GM19025 (cell line): ENCODE results near the gene GJC2.

Experiments used
- ATAC-seq: cut with Tn5 transposase; IDR thresholded peaks from one replicate; pipeline ENCODE4 v1.9.1; 2021; ENCODE audit warnings: mild to moderate bottlenecking, low read depth, moderate library complexity; ENCODE audit not compliant: unreplicated experiment

GJC2 gene

DNA sequence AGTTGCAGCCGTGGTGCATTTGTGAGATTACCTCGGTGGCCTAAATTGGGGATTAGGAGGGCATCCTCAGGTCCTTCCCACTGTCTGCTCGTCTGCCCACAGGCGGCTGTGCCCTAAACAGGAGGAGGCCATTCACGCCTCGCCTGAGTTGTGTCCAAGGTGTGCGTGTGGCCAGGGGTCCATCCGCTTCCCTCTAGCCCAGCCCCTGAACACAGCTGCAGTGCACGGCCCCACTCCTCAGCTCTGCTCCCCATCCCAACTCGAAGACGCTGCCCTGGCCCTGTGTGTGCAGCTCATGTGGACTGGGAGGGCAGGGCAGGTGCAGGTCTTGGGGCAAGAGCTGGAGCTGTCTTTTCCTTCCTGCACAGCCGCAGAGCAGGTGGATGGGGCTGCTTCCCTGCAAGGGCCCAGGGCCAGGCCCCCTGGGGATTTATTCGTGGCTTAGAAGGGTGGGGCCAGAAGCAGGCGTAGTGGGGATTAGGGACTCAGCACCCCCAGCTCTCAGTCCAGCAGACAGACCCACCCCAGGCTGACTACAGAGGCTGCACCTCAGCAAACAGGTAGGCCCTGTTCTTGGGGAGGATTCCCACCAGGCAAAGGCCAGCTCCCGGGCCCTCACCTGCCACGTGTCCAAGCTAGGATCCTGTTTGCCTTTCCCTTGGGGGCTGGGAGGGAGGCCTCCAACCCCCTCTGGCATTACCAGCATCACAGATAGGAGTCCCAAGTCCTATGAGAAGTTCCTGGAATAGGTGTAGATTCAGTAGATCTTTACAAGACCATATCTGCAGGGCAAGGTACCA, 5.3 kb upstream of the GJC2 start:
- no peak for ATAC-seq

GRCh38 chr1:228144993-228145343, 4.8 kb upstream of the GJC2 start:
- no peak for ATAC-seq

DNA sequence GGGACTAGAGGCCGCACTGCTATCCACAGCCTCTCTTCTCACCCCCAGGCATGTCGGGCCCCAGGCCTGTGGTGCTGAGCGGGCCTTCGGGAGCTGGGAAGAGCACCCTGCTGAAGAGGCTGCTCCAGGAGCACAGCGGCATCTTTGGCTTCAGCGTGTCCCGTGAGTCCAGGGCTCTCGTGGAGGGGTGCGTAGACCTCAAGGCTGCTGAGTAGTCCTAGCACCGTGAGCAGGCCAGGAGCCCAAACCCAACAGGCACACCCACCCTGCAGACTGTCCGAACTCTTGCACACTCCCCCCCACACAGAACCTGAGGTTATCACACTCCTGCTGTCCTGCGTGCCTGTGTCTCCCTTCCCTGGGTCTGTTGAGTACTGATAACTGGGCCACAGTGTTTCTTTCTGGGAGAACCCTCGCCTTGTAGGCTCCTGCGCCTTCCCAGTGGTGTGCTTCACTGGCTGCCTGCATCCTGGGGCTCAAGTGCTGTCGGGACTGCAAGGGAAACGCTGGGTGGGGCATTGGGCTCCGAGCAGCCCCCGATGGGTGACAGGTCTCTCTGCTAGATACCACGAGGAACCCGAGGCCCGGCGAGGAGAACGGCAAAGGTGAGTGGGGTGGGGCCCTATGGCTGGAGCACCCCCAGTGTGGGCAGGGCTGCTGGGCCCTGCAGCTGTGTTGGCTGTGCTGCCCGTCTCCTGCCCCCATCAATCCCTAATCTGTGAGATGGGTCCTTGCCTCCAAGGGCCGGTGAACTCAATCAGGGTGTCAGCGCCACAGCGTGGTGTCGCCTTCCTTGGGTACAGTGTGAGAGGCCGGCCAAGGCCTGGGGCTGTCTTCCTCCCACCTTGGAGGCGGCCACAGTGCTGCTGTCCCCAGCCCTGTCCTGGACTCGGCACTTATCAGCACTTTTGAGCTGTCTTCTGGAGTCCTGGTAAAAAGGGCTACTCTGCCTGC, 4.0 kb upstream of the GJC2 start:
- no peak for ATAC-seq

DNA sequence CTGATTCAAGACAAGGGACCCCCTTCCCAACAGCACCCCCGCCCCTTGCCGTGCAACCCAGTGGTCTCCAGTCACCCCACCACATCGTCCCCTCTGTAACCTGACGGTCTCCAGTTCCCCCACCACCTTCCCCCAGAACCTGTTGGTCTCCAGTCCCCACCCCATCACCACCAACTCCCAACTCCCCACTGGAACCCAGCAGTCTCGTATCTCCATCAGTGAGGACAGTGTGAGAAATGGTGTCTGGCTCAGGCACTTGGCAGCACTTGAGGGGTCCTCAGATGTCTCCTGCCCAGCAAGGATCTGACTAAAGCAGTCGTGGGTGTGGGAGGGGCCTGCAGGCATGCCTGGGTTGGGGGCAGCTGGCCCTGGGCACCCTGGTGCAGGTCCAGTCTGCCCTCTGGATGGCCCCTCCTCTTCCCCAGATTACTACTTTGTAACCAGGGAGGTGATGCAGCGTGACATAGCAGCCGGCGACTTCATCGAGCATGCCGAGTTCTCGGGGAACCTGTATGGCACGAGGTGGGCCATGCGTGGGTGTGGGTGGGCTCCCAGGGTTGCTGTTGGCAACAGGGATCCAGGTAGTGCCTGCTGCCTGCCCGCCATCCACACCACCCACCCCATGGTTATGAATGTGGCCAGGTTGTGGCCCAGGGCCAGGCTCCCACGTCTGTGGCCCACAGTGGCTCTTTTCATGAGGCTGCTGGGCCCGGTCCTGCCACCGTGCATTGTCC, 3.1 kb upstream of the GJC2 start:
- ATAC-seq, result no peak

- ATAC-seq, result no peak
Observed at GRCh38 chr1:228147151-228147693, 2.5 kb upstream of the GJC2 start.

DNA sequence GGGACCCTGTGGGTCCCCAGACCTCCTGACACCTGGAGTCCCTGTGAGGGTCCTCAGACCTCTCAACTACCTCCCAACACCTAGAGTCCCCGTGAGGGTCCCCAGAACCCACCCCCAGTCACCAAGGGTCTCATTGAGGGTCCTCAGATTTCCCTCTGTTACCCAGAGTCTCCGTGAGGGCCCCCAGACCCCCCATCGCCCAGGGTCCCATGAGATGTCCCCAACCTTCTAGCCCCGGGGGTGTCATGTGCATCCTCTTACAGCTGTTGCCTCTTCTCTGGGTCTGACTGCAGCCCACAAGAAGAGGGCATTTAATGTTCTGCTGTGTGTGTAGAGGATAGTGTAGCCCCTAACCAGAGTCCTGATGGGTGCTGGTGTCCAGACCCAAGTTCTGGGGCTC, 2.0 kb upstream of the GJC2 start:
- ATAC-seq, result no peak

DNA sequence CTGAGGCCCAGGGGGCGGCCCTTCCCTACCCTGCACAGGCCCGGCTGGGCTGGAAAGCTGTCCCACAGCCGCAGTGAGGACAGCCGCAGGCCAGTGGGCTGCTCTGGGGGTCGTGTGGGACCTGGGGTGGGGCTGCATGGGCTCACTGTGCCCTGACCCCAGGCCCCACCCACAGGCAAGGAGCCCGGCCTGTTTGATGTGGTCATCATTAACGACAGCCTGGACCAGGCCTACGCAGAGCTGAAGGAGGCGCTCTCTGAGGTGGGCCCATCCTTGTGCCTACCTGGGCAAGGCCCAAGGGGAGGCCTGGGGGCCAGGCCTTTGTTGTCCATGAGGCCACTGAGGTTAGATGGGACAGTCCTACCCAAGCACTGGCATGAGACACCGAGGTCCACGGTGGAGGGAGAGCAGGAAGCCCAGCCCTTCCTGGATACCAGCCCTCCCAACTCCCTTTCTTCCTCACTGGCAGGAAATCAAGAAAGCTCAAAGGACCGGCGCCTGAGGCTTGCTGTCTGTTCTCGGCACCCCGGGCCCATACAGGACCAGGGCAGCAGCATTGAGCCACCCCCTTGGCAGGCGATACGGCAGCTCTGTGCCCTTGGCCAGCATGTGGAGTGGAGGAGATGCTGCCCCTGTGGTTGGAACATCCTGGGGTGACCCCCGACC, 1.4 kb upstream of the GJC2 start:
- ATAC-seq, result no peak

- no peak for ATAC-seq
Observed at GRCh38 chr1:228148935-228149405, 760 bp upstream of the GJC2 start.

DNA sequence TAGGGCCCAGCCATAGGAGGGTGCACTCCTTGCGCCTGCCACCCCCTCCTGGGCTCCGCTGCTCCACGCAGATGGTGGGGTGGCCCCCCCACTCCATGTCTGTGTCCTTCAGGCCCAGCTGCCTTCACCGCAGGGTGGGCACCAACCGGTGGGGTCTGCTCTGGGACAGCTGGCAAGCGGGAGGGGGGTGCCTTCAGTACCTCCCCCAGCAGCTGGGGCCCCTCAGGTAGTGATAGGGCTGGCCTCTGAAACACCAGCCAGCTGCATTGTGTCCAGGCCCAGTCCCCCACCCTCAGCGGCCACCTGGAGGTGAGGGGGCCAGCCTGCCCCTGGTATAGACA, 360 bp downstream of the GJC2 start:
- ATAC-seq, result no peak

- ATAC-seq, result no peak
Observed at GRCh38 chr1:228150461-228151179, 890 bp downstream of the GJC2 start.

- ATAC-seq, result no peak
Observed at GRCh38 chr1:228151180-228151925, 1.6 kb downstream of the GJC2 start.

DNA sequence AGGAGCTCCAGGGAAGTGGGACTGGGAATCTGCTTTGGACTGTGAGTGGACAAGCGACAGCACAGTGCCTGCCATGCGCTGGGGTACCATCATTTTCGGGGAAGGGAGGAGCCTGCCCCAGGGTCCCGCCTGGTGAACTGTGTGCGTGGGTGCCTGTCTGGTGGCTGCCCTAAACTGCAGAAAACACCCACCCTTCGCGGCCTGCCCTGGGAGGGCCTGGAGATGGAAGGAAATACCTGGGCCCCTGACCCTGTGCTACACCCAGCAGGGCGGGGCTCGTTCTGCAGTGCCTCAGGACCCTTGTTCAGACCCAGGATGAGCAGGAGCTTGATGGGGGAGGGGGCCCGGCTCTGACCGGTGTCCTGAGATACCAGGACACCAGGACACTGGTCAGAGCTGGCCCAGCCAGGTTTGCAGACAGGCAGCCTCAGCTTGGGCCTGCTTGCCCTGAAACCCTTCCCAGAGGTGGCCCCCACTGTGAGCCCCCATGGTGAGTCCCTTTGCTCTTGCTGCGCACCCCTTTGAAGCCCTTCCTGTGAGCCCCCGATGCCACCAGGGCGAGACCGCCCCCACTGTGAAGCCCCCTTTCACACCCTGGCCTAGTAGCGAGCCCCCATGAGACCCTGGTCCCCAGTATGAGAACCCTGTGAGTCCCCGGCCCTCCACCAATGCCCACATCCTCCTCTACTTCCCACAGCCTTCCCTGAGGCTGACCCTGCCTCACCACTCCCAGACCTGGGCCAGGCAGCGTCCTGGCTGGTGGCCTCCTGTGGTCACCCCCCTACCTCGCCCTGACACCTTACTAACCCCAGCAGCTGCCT, 2.6 kb downstream of the GJC2 start:
- ATAC-seq, result no peak

GRCh38 chr1:228152918-228153258, 3.2 kb downstream of the GJC2 start:
- no peak for ATAC-seq

- ATAC-seq, result no peak
Observed at GRCh38 chr1:228154021-228154669, 4.4 kb downstream of the GJC2 start.

DNA sequence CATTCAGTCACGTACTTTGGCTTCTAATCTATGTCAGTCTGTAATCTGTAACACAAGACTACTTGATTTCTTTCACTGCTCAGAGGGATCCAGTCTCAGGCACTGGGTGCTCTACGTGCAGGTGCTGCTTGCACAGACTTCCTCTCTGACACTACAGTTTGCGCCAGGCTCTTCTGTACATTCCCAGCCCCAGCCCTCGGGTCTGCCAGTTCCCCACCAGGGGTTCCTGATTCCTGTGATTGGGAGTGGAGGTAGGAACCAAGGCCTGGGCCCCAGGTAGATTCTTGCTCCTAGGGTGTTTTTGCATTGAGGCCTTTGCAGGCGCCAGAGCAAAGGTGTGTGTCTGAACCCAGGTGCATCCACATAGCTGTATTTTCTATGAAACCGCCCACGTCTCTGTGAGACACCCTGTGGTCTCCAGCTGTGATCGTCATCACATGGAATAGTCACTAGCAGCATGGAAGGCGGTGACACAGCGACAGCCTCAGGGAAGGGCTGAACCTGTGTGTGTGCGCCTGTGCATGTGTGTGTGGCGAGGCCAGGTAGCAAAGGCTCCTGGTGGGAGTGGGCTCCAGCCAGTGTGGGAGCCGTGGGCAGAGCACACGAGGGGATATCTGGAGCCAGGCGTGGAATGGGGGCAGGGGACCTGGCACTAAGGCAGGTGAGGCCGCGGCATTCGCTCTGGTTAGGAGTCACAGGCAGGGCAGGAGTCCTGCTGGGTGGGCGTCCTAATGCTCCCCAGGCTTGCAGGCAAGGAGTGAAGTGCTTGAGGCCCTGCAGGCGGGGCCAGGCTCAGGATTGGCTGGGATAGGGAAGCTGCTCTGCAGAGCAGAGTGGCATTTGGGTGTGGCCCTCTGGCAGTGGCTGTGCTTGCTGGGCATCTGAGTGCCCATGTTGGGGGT, 5.2 kb downstream of the GJC2 start:
- no peak for ATAC-seq

DNA sequence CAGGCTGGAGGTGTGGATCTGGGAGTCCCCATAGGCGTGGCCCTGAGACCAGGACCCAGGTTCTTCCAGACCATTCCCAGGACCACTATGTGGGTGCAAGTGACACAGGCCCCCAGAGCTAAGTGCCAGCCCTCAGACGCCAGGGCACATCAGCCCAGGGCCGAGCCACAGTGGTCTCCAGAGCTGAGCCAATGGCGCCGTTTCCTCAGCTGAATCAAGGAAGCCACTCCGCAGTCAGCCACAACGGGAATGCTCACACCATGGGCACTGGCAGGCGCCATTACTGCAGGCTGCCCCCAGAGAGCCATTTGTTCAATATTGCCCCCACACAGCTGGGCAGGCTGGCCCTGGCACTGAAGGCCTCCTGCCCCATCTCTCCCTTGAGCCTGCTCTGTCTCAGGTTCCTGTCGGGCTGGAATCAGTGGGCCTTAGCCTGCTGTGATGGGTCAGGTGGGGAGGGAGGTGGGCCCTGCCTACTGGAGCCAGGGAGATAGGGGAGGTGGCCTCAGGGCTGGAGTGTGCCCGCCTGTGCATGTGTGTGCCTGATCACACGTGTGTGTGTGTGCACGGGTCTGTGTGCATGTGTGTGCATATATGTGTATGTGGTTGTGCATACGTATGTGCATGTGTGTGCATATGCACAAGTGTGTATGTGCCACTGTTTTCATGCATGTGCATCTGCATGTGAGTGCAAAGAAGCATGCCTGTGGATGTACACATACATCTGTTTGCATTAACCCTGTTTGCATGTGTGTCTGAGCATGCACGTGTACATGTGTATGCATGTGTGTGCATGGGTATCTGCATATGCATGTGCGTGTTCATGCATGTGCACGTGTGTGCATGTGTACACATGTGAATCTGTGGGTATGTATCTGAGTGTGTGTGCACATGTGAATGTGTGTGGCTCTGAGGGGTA, 6.1 kb downstream of the GJC2 start:
- no peak for ATAC-seq
